ENCODE data around the gene NXN. TPM values are rescaled to one million over a fixed set of nuclear protein-coding genes. Genes with fewer than 3 reads are reported as not detected.

The NXN gene
- total and polyA plus RNA-seq, 3 donors from 2014 or later: 22.9 to 26.0 (median 23.0) TPM

GRCh38 chr17:915538-916201, 63.9 kb downstream of the NXN start:
- WGBS, 2 donors: 38 to 43% methylated on average over 10 of the region's 10 CpGs
- H3K27ac ChIP-seq: peak overlapping the region; percentile 25 to 67
- no peaks in the 10 kb centered on the region for H3K9me3 ChIP-seq
- no peaks in the 10 kb centered on the region for H3K4me1 ChIP-seq
- H3K36me3 ChIP-seq (ENCODE audit: low read depth, missing control alignments): no peaks in the 10 kb centered on the region
- no peak overlapping the region for H3K4me3 ChIP-seq
- H3K27me3 ChIP-seq: no peaks in the 10 kb centered on the region
- DNase-seq: no peak
- no peak for TF ChIP-seq POLR2A (IDR thresholded peaks at IDR 0.05)
- TF ChIP-seq, protein P1, sequence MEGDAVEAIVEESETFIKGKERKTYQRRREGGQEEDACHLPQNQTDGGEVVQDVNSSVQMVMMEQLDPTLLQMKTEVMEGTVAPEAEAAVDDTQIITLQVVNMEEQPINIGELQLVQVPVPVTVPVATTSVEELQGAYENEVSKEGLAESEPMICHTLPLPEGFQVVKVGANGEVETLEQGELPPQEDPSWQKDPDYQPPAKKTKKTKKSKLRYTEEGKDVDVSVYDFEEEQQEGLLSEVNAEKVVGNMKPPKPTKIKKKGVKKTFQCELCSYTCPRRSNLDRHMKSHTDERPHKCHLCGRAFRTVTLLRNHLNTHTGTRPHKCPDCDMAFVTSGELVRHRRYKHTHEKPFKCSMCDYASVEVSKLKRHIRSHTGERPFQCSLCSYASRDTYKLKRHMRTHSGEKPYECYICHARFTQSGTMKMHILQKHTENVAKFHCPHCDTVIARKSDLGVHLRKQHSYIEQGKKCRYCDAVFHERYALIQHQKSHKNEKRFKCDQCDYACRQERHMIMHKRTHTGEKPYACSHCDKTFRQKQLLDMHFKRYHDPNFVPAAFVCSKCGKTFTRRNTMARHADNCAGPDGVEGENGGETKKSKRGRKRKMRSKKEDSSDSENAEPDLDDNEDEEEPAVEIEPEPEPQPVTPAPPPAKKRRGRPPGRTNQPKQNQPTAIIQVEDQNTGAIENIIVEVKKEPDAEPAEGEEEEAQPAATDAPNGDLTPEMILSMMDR (IDR thresholded peaks at IDR 0.05): no peak
- intact Hi-C loops (cut with DNase I; ENCODE audit: low total_unique reads): no loop called here

GRCh38 chr17:914561-914960, 65.0 kb downstream of the NXN start:
- Histone ChIP-seq H3K4me3 (no peak overlapping the region), H3K36me3 (ENCODE audit: low read depth, missing control alignments) (no peaks in the 10 kb centered on the region), H3K4me1 (peaks cover 7% of the 10 kb centered on the region), H3K27ac (peak overlapping the region; percentile 25 to 67), H3K9me3 (no peaks in the 10 kb centered on the region), H3K27me3 (no peaks in the 10 kb centered on the region)
- DNase-seq: no peak
- no peak for TF ChIP-seq POLR2A (IDR thresholded peaks at IDR 0.05)
- TF ChIP-seq, protein P1 (IDR thresholded peaks at IDR 0.05): no peak
- WGBS, 2 donors: 93 to 94% methylated on average over 9 of the region's 9 CpGs
- intact Hi-C loops (cut with DNase I; ENCODE audit: low total_unique reads): no loop called here

DNA sequence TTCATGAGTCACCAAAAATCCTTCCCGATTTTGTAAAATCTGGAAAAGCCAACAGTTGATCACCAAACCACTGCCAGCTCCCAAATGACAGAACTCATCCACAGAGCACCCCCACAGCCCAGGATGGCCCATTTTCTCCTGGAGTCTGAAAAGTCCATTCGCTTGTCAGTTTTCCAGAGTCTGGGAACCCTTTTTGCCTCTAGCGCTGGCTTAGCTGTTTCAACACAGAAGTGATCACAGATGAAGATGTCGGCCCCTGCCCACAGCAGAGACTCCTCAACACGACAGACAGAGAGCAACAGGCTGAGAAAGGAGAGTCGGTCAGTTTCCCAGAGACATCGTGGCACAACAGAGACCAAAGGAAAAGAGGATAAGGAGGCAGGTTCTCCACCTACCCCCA, 66.4 kb downstream of the NXN start:
- Histone ChIP-seq H3K36me3 (ENCODE audit: low read depth, missing control alignments) (no peaks in the 10 kb centered on the region), H3K4me3 (no peak overlapping the region), H3K27ac (no peak overlapping the region), H3K4me1 (peaks cover 10% of the 10 kb centered on the region), H3K9me3 (no peaks in the 10 kb centered on the region), H3K27me3 (no peaks in the 10 kb centered on the region)
- no peak for DNase-seq
- 85 to 88% methylated on average over 7 of the region's 7 CpGs for WGBS, 2 donors
- intact Hi-C loops (cut with DNase I; ENCODE audit: low total_unique reads): no loop called here
- TF ChIP-seq, protein P1 (IDR thresholded peaks at IDR 0.05): no peak
- TF ChIP-seq POLR2A (IDR thresholded peaks at IDR 0.05): no peak

- intact Hi-C loops (cut with DNase I; ENCODE audit: low total_unique reads): no loop called here
- TF ChIP-seq, protein P1 (IDR thresholded peaks at IDR 0.05): no peak
- no peak for TF ChIP-seq POLR2A (IDR thresholded peaks at IDR 0.05)
- DNase-seq: no peak
- no peaks in the 10 kb centered on the region for H3K36me3 ChIP-seq (ENCODE audit: low read depth, missing control alignments)
- no peaks in the 10 kb centered on the region for H3K9me3 ChIP-seq
- H3K4me3 ChIP-seq: no peak overlapping the region
- 56 to 76% methylated on average over 24 of the region's 24 CpGs for WGBS, 2 donors
- H3K4me1 ChIP-seq: peaks cover 10% of the 10 kb centered on the region
- H3K27ac ChIP-seq: peak overlapping the region; percentile 8 to 70
- H3K27me3 ChIP-seq: no peaks in the 10 kb centered on the region
These were observed 69.8 kb downstream of the NXN start for GRCh38 chr17:909642-910323.
